DMS79 treated with DMSO at 0.1 percent for 48 hours (cell line): ENCODE data around the gene FKBP10.
"Not testable (repeated sequence)": the region's sequence is repeated elsewhere in the genome, so short reads cannot be mapped to it uniquely, and the experiment has no call there.

Experiments
- DNase-seq: peaks from one replicate; lab custom pipeline; 2025; lab: John Stamatoyannopoulos, UW

The FKBP10 gene

DNA sequence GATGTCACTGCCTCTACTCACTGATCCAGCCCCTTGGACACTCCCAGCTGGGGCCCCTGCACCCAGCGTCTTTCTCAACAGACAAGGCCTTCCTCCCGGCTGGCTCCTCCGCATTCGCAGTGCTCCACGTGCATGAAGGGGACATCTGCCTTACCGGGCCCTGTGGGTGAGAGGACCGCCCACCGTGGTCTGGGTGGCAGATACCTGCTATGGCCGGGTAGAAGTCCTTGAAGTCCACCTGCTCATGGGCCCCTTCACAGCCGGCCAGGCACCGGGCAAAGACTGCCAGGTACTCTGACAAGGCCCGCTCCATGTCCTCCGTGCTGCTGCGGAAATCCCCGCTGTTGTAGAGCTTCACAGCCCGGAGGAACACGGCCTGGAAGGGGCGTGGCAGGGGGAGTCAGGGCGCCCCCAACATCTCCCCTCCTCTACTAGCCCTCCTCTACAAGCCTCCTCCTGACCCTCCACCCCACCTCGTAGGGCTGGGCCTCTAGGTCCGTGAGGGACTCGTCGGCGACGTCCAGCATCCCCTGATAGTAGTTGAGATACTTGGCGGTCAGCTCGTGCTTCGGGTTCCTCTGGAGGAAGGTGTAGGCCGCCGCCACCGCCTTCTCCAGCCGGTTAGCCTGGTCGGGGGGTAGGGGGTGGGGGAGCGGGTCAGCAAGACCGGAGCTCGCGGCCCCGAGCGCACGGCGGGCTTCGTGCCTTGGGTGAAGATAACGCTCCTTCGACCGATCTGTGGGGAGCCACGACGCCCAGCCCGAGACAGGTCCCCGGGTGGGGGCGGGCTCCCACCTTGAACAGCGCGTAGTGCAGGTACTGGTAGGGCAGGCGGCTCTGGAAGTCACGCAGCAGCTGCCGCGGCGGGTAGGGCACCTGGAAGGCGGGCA lies 1.9 kb upstream of the FKBP10 start:
- DNase-seq: no peak

DNA sequence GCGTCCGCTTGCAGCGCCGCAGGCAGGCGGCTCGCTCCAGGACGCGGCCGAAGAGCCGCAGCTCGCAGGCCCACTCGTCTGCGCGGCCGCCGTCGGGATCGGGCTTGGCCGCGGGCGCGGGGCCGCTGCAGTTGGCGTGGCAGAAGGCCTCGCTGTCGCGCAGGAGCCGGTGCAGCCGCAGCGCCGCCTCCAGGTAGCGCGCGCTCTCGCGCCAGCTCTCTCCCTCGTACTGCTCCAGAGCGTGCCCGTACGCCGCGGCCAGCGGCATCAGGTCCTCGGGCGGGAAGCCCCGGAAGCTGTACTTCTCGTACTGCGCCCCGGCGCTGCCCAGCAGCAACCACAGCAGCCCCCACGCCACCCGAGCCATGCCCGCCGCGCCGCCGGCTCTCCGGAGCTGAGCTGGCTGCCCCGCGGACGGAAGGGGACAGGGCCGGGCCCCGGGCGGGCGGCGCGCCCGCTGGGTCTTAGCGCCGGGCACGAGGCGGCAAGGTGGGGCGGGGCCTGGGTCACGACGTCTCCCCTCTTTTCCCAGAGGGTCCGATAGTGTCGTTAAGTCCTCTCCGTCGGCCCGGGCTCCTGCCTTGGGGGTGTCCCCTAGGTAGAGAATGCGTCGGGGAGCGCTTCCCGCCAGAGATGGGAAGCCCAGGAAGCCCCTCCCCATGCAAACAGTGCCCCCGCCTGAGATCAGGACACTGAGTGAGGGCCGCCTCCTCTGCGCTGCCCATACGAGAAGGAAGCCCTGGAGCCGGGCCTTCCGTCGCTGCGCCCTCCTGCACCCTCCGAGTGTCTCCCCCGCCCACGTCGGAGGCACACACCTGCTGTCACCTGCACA lies 1.0 kb upstream of the FKBP10 start, which contains the start of gene P3H4:
Gene P3H4, minus strand, starts transcription at position 401 of the 832 bp plus-strand sequence. Its CDS starts 34 bp downstream, at position 367.
- DNase-seq: peak; percentile 78

- no peak for DNase-seq
Observed at GRCh38 chr17:41813152-41813680, 412 bp downstream of the FKBP10 start.

- DNase-seq: no peak
Observed at GRCh38 chr17:41813699-41814124, 908 bp downstream of the FKBP10 start.

GRCh38 chr17:41814195-41814594 lies 1.4 kb downstream of the FKBP10 start:
- no peak for DNase-seq

DNA sequence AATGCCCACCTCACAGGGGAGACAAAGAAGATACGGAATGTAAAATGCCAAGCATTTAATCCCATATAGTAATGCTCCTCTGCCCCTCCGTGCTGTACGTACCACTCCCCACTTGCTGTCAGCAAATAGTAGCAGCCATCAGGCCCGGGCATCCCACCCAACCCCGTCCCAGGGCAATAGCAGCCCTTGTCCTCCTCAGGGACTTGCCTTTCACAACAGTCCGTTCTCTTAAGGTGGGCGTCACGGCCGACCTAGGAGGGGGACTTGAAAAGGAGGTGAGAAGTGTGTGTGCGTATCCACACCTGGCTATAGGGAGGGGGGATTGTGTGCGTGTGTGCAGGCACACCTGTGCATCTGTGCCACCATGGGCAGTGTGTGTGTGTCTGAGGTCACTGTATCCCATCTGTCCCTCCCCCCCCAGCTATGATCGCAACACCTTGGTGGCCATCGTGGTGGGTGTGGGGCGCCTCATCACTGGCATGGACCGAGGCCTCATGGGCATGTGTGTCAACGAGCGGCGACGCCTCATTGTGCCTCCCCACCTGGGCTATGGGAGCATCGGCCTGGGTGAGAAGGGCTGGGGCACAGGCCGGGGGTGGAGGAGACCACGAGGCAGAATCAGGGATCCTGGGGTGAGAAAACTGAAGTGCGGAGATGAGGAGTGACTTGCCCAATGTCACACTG lies 4.0 kb downstream of the FKBP10 start:
- no peak for DNase-seq

GRCh38 chr17:41818024-41818423 lies 5.2 kb downstream of the FKBP10 start:
- no peak for DNase-seq

- DNase-seq: no peak
Observed at GRCh38 chr17:41821776-41822175, 9.0 kb downstream of the FKBP10 start.

DNA sequence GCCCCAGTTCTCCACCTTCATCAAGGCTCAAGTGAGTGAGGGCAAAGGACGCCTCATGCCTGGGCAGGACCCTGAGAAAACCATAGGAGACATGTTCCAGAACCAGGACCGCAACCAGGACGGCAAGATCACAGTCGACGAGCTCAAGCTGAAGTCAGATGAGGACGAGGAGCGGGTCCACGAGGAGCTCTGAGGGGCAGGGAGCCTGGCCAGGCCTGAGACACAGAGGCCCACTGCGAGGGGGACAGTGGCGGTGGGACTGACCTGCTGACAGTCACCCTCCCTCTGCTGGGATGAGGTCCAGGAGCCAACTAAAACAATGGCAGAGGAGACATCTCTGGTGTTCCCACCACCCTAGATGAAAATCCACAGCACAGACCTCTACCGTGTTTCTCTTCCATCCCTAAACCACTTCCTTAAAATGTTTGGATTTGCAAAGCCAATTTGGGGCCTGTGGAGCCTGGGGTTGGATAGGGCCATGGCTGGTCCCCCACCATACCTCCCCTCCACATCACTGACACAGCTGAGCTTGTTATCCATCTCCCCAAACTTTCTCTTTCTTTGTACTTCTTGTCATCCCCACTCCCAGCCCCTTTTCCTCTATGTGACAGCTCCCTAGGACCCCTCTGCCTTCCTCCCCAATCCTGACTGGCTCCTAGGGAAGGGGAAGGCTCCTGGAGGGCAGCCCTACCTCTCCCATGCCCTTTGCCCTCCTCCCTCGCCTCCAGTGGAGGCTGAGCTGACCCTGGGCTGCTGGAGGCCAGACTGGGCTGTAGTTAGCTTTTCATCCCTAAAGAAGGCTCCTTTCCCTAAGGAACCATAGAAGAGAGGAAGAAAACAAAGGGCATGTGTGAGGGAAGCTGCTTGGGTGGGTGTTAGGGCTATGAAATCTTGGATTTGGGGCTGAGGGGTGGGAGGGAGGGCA lies 9.7 kb downstream of the FKBP10 start:
- no peak for DNase-seq

- DNase-seq: no peak
Observed at GRCh38 chr17:41823141-41823524, 10.3 kb downstream of the FKBP10 start.

- DNase-seq: no peak
Observed at GRCh38 chr17:41823580-41823979, 10.8 kb downstream of the FKBP10 start.

- DNase-seq: no peak
Observed at GRCh38 chr17:41824086-41824485, 11.3 kb downstream of the FKBP10 start.

- DNase-seq: no peak
Observed at GRCh38 chr17:41825175-41825845, 12.5 kb downstream of the FKBP10 start.

GRCh38 chr17:41829961-41830360 lies 17.2 kb downstream of the FKBP10 start:
- not testable (repeated sequence) for DNase-seq

- no peak for DNase-seq
Observed at GRCh38 chr17:41835214-41835799, 22.5 kb downstream of the FKBP10 start.

GRCh38 chr17:41835800-41836549 lies 23.2 kb downstream of the FKBP10 start, which contains the start of gene NT5C3B:
NT5C3B (minus strand) TSS chr17:41836232; CDS start chr17:41836193, 39 bp downstream.
- DNase-seq: peak; percentile 45

DNA sequence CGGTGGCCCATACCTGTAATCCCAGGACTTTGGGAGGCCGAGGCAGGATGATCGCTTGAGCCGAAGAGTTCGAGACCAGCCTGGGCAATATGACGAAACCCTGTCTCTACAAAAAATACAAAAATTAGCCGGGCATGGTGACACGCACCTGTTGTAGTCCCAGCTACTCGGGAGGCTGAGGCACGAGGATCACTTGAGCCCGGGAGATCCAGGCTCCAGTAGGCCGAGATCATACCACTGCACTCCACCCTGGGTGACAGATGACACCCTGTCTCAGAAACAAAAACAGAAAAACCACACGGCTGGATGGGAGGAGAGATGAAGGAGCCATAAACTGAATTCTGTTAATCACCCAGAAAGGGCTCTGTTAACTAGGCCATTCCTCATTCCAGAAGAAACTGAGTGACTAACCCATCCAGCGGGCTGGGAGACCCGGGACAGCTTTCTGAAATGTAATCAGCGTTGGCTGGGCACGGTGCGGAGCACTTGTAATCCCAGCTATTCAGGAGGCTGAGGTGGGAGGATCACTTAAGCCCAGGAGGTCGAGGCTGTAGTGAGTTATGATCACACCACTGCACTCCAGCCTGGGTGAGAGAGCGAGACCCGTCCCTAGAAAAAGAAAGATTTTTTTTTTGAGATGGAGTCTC lies 23.9 kb downstream of the FKBP10 start:
- no peak for DNase-seq

DNA sequence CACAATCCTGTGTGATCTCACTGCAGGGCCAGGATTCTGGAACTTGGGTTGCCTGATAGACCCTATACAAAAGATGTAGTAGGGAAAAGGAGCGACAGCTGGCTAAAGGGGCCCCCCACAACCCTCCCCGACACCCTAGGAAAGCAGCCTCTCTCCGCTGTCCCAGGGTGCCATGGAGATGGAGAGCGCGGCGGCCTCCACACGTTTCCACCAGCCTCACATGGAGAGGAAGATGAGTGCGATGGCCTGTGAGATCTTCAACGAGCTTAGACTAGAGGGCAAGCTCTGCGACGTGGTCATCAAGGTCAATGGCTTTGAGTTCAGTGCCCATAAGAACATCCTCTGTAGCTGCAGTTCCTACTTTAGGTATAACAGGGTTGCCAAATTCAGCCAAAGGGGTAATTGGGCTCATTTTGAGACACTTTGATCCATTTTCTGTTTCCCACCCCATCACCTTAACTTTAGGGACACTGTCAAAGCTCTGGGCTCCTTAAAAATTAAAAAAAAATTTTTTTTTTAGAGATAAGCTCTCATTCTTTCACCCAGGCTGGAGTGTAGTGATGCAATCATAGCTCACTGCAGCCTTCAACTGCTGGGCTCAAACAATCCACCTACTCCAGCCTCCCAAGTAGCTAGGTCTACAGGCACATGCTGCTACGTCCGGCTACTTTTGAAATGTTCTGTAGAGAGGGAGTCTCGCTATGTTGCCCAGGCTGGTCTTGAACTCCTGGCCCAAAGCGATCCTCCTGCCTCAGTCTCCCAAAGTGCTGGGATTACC lies 25.1 kb downstream of the FKBP10 start, which contains the start of gene KLHL10:
Gene KLHL10, plus strand, starts transcription at position 65 of the 778 bp plus-strand sequence. Its CDS starts 108 bp downstream, at position 173.
- no peak for DNase-seq
